ENCODE data around the gene OBSCN.

- TF ChIP-seq CTCF (conservative IDR thresholded peaks at IDR 0.05) (no peak), ZFX (IDR thresholded peaks at IDR 0.05) (no peak)
Observed at GRCh38 chr1:228400237-228400651, 192.4 kb downstream of the OBSCN start.

Measured in C4-2B (cell line).